PC-3 (cell line): ENCODE results near the gene PIGM. TPM values are rescaled to one million over a fixed set of nuclear protein-coding genes. Genes with fewer than 3 reads are reported as not detected.

Experiments used
- ATAC-seq: fragments of 200-7000 bp; cut with Tn5 transposase; 2 replicates; pipeline ENCODE4 v1.9.1; 2020; ENCODE audit warnings: mild to moderate bottlenecking, moderate library complexity
- BruUV-seq: library from RNA; stranded (reverse); fragments of 400-500 nt; replicated peaks from 2 replicates; lab custom pipeline; 2021; lab: Mats Ljungman, UMichigan
- CTCF ChIA-PET: fragments of 300-600 bp; sonication (Branson Sonifier 250); formaldehyde crosslinking; loops from one replicate; lab custom pipeline; 2022; ENCODE audit warnings: antibody characterized with exemption; lab: Charles Lee
- POLR2A ChIA-PET: fragments of 300-600 bp; sonication (Branson Sonifier 250); formaldehyde crosslinking; loops from one replicate; lab custom pipeline; 2022; ENCODE audit warnings: antibody characterized with exemption; ENCODE audit not compliant: unreplicated experiment; lab: Charles Lee
- DNase-seq: peaks from one replicate; pipeline ENCODE4 v3.0.0-alpha.2; 2015
- H2AFZ ChIP-seq: fragments of 300-600 bp; sonication (generic); 2 replicates; pipeline ENCODE4 v1.6.0; 2016; ENCODE audit warnings: antibody characterized with exemption, low read length
- H3F3A ChIP-seq: fragments of 300-600 bp; sonication (generic); one replicate; pipeline ENCODE4 v1.6.0; 2017; ENCODE audit warnings: antibody characterized with exemption, low read length, control low read depth, mild to moderate bottlenecking; ENCODE audit not compliant: unreplicated experiment
- H3K27ac ChIP-seq: fragments of 300-600 bp; sonication (generic); 2 replicates; pipeline ENCODE4 v1.5.1; 2016; ENCODE audit warnings: mild to moderate bottlenecking, low read length
- H3K27me3 ChIP-seq: fragments of 300-600 bp; sonication (generic); 2 replicates; pipeline ENCODE4 v1.6.1; 2016; ENCODE audit warnings: low read length, mixed read lengths
- H3K36me3 ChIP-seq: fragments of 300-600 bp; sonication (generic); 2 replicates; pipeline ENCODE4 v1.6.1; 2016; ENCODE audit warnings: low read depth, mixed run types, low read length, mixed read lengths
- H3K4me1 ChIP-seq: fragments of 300-600 bp; sonication (generic); 2 replicates; pipeline ENCODE4 v1.5.1; 2016; ENCODE audit warnings: low read length; ENCODE audit not compliant: insufficient read depth
- H3K4me2 ChIP-seq: fragments of 300-600 bp; sonication (generic); 2 replicates; pipeline ENCODE4 v1.6.0; 2016; ENCODE audit warnings: low read length
- H3K4me3 ChIP-seq: fragments of 300-600 bp; sonication (generic); 2 replicates; pipeline ENCODE4 v1.5.1; 2016; ENCODE audit warnings: mild to moderate bottlenecking, low read length, mixed read lengths
- H3K79me2 ChIP-seq: fragments of 300-600 bp; sonication (generic); 2 replicates; pipeline ENCODE4 v1.6.1; 2017; ENCODE audit warnings: low read length, mixed read lengths
- H3K9ac ChIP-seq: fragments of 300-600 bp; sonication (generic); 2 replicates; pipeline ENCODE4 v1.6.0; 2016; ENCODE audit warnings: mild to moderate bottlenecking, low read length
- H3K9me2 ChIP-seq: fragments of 300-600 bp; sonication (generic); replicated peaks from 2 replicates; pipeline ENCODE4 v1.6.1; 2016; ENCODE audit warnings: mixed run types, low read length, mixed read lengths
- H3K9me3 ChIP-seq: fragments of 300-600 bp; sonication (generic); 2 replicates; pipeline ENCODE4 v1.6.1; 2016; ENCODE audit warnings: low read length, mixed read lengths
- H4K20me1 ChIP-seq: fragments of 300-600 bp; sonication (generic); 2 replicates; pipeline ENCODE4 v1.6.1; 2016; ENCODE audit warnings: low read length, mixed read lengths
- CTCF ChIP-seq: fragments of 300-600 bp; sonication (generic); conservative IDR thresholded peaks from 2 replicates; pipeline ENCODE4 v1.5.1; 2017; ENCODE audit warnings: antibody characterized with exemption, low read depth, mild to moderate bottlenecking, low read length
- EZH2 ChIP-seq: fragments of 300-600 bp; sonication (generic); IDR thresholded peaks from one replicate; pipeline ENCODE4 v1.6.1; 2017; ENCODE audit warnings: antibody characterized with exemption, mild to moderate bottlenecking, low read length; ENCODE audit not compliant: unreplicated experiment
- EZH2phosphoT487 ChIP-seq: fragments of 300-600 bp; sonication (generic); IDR thresholded peaks from 2 replicates; pipeline ENCODE4 v1.6.1; 2018; ENCODE audit warnings: mild to moderate bottlenecking, antibody characterized with exemption, low read length, borderline replicate concordance
- intact Hi-C: fragments of 100-400 bp; cut with micrococcal nuclease; formaldehyde crosslinking; loops from 2 replicates; pipeline ENCODE4 v1.9.0; 2023
- total RNA-seq: library from RNA; depleted of rRNA; stranded (reverse); fragments of >200 nt; gene quantifications from 2 replicates; pipeline ENCODE4 v1.2.3, GENCODE V29; 2014

PIGM gene
- total RNA-seq, 1 experiment from 2014 or later: 6.9 TPM

DNA sequence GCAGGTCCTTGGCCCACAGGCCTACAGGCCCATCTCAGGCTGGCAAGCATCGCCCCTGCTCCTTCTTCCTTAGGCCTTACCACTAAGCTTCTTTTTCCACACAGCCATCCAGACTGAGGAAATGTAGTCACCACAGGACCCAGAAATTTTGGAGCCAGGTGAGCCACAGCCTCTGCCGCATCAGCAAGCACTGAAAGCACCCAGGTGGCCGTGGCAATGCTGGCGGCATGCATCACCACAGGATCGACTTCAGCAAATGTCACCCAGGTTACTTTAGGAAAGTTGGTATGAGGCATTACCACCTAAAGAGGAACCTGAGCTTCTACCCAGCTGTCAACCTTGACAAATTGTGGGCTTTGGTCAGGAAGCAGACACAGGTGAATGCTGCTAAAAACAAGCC lies 11.6 kb downstream of the PIGM start:
- ChIA-PET CTCF (interaction anchor here (0.8 kb wide), 1 partner anchor 12 kb away, joined by 3 read pairs; no protein-coding TSS in a partner anchor), POLR2A (no interaction called here)
- Histone ChIP-seq H3F3A (no peaks in the 10 kb centered on the region), H3K9me2 (no peaks in the 10 kb centered on the region), H2AFZ (no peak overlapping the region), H3K4me1 (peaks cover 25% of the 10 kb centered on the region), H4K20me1 (no peaks in the 10 kb centered on the region), H3K27me3 (no peaks in the 10 kb centered on the region), H3K9me3 (no peaks in the 10 kb centered on the region), H3K4me2 (no peak overlapping the region), H3K36me3 (no peaks in the 10 kb centered on the region), H3K79me2 (no peaks in the 10 kb centered on the region), H3K4me3 (no peak overlapping the region), H3K9ac (no peak overlapping the region), H3K27ac (no peak overlapping the region)
- intact Hi-C loops: no loop called here
- BruUV-seq: no TSS peak
- no peak for TF ChIP-seq CTCF
- no peak for TF ChIP-seq EZH2
- no peak for TF ChIP-seq EZH2phosphoT487
- ATAC-seq: no peak
- no peak for DNase-seq

DNA sequence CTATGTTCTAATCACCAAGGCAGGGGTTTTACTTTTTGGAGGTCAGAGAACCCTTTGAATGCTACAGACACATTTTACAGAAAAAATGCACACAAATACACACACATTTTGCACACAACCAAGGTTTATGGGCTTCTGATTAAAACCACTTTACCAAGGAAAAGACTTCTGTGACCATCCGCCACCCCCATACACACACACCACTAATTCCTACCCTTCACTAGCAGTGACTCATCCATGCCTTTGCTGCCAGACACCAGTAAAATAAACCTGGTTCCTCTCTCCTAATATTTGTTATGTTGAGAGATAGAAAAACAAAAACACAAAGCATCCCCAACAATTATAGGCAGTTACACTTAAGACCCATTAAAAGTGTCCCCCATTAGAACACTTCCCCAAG lies 12.9 kb downstream of the PIGM start:
- DNase-seq: peak; percentile 67

More for the DNA sequence above, 12.9 kb downstream of the PIGM start:
- no peak for TF ChIP-seq EZH2
- no peak for TF ChIP-seq EZH2phosphoT487
- no peak for TF ChIP-seq CTCF
- no peaks in the 10 kb centered on the region for H3F3A ChIP-seq
- intact Hi-C loops: no loop called here
- H3K4me3 ChIP-seq: no peak overlapping the region
- ATAC-seq: peak; percentile 83
- H3K27me3 ChIP-seq: no peaks in the 10 kb centered on the region
- H3K4me2 ChIP-seq: peak overlapping the region; percentile 31
- ChIA-PET CTCF (interaction anchor here (0.7 kb wide), 1 partner anchor 174 kb away, joined by 3 read pairs; no protein-coding TSS in a partner anchor), POLR2A (no interaction called here)
- H3K9me2 ChIP-seq: no peaks in the 10 kb centered on the region
- no TSS peak for BruUV-seq
- no peaks in the 10 kb centered on the region for H3K9me3 ChIP-seq
- H3K9ac ChIP-seq: no peak overlapping the region
- no peaks in the 10 kb centered on the region for H4K20me1 ChIP-seq
- no peak overlapping the region for H3K27ac ChIP-seq
- H3K36me3 ChIP-seq: no peaks in the 10 kb centered on the region
- peaks cover 25% of the 10 kb centered on the region for H3K4me1 ChIP-seq
- no peak overlapping the region for H2AFZ ChIP-seq
- H3K79me2 ChIP-seq: no peaks in the 10 kb centered on the region
